ENCODE data around the gene ZMYND19.

Gene ZMYND19

DNA sequence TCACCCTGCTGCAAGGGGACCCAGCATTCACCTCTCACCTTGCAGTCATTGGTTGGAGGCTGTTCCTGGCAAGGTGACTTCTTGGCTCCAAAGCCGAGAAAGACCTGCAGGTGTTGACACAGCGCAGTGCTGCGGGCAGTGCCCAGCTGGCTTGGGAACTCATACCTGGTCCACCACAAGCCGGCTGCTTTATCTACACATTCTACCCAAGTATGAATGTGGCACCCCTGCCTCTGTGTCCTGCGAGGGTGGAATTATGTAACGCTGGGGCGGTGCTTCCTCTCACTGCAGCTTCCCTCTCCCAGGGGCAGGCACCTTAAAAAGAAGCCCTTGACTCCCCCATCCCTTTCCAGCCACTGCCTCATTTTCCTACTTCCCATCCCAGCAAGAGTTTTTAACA, 2.5 kb upstream of the ZMYND19 start:
- TF ChIP-seq, protein P1, sequence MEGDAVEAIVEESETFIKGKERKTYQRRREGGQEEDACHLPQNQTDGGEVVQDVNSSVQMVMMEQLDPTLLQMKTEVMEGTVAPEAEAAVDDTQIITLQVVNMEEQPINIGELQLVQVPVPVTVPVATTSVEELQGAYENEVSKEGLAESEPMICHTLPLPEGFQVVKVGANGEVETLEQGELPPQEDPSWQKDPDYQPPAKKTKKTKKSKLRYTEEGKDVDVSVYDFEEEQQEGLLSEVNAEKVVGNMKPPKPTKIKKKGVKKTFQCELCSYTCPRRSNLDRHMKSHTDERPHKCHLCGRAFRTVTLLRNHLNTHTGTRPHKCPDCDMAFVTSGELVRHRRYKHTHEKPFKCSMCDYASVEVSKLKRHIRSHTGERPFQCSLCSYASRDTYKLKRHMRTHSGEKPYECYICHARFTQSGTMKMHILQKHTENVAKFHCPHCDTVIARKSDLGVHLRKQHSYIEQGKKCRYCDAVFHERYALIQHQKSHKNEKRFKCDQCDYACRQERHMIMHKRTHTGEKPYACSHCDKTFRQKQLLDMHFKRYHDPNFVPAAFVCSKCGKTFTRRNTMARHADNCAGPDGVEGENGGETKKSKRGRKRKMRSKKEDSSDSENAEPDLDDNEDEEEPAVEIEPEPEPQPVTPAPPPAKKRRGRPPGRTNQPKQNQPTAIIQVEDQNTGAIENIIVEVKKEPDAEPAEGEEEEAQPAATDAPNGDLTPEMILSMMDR (IDR thresholded peaks at IDR 0.05; ENCODE audit: low read depth, low read length), result no peak
- H3K4me3 ChIP-seq (ENCODE audit: low read depth, low read length), result no peak overlapping the region

DNA sequence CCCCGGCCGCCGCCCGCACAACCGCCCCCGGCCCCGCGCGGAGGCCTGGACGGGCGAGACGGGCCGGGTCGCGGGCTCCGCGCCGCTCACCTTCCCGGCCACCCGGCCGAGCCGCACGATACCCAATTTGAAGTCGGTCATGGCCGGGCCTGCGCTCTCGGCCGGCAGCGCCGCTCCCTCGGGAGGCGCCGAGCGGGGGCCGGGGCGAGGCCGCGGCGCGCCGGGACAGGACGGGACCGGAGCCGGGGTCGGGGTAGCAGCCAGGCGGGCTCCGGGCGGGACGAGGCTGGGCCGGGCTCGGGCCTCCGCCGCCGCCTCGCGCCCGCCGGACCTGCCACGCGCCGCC, 216 bp downstream of the ZMYND19 start:
- TF ChIP-seq, protein P1 (IDR thresholded peaks at IDR 0.05; ENCODE audit: low read depth, low read length), result no peak
- peak overlapping the region; percentile 73 for H3K4me3 ChIP-seq (ENCODE audit: low read depth, low read length)

- H3K4me3 ChIP-seq (ENCODE audit: low read depth, low read length), result peak overlapping the region; percentile 73
- TF ChIP-seq, protein P1 (IDR thresholded peaks at IDR 0.05; ENCODE audit: low read depth, low read length), result no peak
These were observed 730 bp downstream of the ZMYND19 start for GRCh38 chr9:137589441-137590122.

DNA sequence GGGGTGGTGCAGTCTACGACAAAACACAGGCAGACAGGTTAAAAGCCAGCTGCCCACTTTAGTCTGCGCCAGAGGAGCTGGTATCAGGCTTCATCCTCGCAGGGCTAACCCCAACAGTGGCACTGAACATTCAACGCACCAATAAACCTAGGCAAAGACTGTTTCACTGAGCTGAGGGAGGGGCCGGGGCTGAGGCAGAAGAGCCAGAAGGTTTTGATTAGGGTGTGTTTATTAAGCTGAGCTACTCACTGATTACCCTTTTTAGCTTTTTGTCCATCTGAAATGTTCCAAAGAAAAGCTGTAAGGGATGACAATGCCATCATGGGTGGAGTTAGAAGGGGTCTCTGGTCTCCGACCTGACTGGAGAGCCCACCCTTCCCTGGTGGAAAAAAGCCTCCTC, 1.4 kb downstream of the ZMYND19 start:
- H3K4me3 ChIP-seq (ENCODE audit: low read depth, low read length), result peak overlapping the region; percentile 73
- TF ChIP-seq, protein P1 (IDR thresholded peaks at IDR 0.05; ENCODE audit: low read depth, low read length), result no peak

DNA sequence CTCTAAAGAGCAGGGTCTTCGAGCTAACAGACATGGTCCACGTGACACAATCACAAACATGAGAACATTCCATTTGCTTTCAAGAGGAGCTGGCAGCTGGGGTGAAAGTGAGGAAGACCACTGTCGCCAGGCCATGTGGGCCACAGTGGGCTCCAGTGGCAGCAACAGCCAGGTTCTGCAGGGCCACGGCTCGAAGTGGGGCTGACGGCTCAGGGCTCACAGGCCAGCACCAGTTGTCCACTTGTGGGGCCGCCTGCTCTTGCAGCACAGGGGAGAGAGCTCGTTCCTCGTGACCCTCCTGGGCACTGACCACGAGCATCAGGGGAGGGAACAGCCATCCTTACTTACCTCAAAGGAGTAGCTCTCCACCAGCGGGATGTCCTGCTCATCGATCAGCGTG, 2.0 kb downstream of the ZMYND19 start:
- TF ChIP-seq, protein P1 (IDR thresholded peaks at IDR 0.05; ENCODE audit: low read depth, low read length), result no peak
- H3K4me3 ChIP-seq (ENCODE audit: low read depth, low read length), result no peak overlapping the region

DNA sequence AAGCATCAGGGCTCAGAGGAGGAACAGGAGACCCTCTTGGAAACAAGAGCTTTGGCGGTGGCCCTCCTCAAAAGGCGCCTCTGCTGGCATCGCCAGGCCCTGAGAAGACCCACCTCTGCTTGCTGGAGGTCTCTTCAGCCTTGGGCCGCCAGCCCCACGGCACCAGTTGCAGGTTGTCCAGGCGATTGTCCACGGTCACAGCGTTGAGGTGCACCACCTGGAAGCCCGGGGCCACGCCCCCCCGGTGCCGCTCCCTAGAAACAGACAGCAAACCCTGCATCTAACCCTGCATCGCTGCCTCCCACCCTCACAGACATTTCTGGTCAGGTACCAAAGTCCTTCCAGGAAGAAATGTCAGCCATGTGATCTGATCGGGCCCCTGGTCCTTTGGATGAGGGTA, 3.5 kb downstream of the ZMYND19 start:
- TF ChIP-seq, protein P1 (IDR thresholded peaks at IDR 0.05; ENCODE audit: low read depth, low read length), result no peak
- no peak overlapping the region for H3K4me3 ChIP-seq (ENCODE audit: low read depth, low read length)

DNA sequence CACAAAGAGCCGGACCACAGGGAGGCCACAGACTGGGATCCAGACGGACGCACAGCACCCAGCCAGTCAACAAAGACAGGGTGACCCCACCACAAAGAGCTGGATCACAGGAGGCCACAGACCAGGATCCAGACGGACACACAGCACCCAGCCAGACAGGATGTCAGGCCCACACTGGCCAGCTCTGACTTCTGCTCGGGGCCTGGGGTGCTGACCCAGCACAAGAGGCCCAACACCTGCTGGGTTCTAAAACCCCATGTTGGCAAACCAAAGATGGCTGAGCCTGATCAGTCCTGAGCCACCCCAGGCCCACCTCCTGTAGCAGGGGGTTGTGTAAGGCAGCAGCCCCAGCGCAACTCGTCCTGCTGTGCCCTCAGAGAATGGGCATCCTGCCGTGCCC, 6.4 kb downstream of the ZMYND19 start:
- H3K4me3 ChIP-seq (ENCODE audit: low read depth, low read length), result no peak overlapping the region
- TF ChIP-seq, protein P1 (IDR thresholded peaks at IDR 0.05; ENCODE audit: low read depth, low read length), result no peak
